ENCODE data around the gene FSIP2.
"Not testable (repeated sequence)": the region's sequence is repeated elsewhere in the genome, so short reads cannot be mapped to it uniquely, and the experiment has no call there.

The FSIP2 gene

DNA sequence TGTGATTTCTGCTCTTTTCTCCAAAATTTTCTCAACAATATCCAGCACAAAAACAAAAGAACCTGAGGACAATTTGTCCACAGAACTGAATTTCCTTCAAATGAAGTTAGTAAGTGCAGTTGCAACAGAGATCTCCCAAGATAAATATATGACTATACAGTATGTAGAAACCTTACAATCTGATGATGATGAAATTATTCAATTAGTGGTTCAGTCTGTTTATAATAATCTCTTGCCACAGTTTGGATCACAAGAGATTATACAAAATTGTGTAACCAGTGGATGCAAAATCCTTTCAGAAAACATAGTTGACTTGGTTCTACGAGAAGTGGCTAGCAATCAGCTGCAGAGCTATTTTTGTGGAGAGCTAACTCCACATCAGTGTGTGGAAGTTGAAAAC, 68.7 kb downstream of the FSIP2 start:
- DNase-seq (ENCODE audit: low read depth) = no peak

DNA sequence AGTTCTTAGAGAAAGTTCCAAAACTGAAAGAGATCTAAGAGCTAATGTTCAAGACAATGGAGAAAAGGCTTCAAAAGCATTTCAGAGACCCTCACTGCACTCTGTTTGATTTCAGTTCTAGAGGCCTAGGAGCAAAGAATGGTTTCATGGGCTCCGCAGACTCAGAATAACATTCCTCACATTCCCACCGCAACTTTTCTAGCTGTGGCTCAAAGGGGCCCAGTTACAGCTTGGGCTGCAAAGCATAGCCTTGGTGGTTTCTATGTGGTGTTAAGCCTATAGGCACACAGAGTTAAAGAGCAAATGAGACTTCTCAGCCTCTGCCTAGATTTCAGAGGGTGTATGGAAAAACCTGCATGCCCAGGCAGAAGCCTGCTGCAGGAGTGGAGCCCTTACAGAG, 73.0 kb downstream of the FSIP2 start:
- no peak for DNase-seq (ENCODE audit: low read depth)

DNA sequence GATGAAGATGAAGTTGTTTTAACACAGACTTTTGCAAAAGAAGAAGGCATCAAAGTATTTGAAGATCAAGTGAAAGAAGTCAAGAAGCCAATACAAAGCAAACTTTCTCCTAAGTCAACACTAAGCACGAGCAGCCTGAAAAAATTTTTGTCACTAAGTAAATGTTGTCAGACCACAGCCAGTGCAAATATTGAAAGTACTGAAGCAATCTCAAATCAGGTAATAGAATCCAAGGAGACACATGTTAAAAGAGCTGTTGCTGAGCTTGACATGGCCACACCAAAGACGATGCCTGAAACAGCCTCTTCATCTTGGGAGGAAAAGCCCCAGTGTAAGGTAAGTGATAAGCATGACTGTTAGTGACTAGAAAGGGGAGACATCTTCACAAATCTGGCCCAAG, 75.1 kb downstream of the FSIP2 start:
- DNase-seq (ENCODE audit: low read depth) = no peak

DNA sequence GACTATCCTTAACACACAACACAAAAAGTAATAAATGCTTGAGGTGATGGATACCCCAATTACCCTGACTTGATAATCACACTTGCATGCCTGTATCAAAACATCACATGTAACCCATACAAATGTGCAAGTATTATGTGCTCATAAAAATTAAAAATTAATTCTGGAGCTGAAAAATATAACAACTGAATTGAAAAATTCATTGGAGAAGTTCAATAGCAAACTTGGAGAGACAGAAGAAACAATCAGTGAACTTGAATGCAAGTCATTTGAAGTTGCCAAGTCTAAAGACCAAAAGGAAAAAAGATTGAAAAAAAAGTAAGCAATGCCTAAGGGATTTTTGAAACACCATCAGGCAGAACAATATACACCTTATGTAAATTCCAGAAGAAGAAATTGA, 79.4 kb downstream of the FSIP2 start:
- no peak for DNase-seq (ENCODE audit: low read depth)

DNA sequence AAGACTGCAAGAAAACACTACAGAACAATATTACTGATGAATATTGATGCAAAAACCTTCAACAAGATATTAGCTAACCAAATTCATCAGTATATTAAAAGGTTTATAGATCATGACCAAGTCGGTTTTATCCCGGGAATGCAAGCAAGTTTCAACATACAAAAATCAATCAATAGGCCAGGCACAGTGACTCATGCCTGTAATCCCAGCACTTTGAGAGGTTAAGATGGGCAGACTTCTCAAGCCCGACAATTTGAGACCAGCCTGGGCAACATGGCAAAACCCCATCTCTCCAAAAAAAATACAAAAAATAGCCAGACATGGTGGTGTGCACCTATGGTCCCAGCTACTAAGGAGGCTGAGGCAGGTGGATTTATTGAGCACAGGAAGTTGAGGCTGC, 82.9 kb downstream of the FSIP2 start:
- DNase-seq (ENCODE audit: low read depth) = no peak

DNA sequence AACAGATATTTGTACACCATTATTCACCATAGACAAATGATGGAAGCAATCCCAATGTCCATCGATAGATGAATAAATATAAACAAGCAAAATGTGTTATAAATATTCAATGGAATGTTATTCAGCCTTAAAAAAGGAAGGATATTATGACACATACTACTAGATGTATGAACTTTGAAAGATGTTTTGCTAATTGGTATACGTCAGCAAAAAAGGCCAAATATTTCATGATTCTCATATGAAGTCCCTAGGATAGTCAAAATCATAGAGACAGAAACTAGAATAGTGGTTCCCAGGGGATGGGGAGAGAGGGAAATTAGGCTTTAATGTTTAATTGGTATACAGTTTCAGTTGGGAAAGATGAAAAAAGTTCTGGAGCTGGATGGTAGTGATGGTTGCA, 85.2 kb downstream of the FSIP2 start:
- no peak for DNase-seq (ENCODE audit: low read depth)

DNA sequence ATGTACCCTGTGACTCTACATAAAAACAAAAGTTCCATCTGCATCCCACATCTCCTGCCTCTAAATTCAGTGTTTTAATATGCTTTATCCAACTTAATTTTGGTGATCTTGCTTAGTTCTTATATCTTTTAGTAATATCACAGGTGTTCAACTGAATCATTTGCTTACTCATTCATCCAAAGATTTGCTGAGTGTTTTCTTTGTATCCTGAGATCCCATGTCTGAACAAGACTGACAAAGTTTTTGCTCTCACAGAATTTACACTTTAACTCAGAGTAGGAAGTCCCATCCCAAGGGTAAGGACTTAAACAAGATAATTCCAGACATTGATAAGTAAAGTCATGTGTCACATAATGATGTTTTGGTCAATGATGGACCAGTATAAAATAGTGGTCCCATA, 87.0 kb downstream of the FSIP2 start:
- no peak for DNase-seq (ENCODE audit: low read depth)

DNA sequence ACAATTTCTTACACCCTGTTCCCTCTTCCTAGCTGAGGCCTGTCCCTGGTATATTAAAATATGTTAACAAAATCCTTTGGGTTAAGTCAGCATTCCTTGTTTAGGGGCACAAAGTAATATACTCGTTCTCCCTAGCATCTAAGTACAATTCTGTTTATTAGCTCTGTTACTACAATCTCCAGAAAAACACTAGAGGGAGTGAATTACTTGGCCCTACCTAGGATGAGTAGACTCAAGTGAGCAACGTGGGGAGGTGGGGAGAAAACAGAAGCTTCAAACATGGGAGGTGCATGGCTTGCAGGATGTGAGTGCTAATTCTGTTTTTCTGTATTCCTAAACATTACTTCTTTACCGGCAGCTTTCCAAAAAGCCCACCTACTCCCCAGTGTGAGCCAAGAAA, 89.7 kb downstream of the FSIP2 start:
- no peak for DNase-seq (ENCODE audit: low read depth)

DNA sequence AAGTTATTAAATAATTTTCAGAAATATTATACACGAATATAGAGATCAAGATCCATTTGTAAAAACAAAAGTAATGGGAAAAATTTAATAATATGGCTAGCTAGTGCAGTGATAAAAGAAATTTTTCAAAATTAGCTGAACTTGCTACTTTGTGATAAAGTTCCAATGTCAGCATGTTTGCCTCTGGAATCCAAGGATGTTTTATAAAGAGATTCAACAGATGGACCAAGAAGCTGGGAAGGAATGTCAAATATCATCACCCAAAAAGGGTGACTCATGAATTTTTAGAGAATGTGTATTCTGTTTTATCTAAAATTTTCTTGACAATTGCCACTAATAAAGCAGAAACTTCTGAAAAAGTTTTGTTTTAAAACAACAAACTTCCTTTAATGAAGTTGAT, 95.3 kb downstream of the FSIP2 start:
- no peak for DNase-seq (ENCODE audit: low read depth)

DNA sequence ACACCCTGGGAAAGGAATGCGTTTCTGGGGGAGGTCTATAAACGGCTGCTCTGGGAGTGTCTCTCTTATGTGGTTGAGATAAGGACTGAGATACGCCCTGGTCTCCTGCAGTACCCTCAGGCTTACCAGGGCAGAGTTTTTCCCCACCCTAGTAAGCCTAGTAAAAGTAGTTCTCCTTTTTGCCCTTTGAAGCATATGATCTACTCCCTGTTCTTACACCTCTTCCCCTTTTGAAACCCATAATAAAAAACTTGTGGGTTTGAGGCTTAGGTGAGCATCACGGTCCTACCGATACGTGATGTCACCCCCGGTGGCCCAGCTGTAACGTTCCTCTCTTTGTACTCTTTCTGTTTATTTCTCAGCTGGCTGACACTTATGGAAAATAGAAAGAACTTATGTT, 97.4 kb downstream of the FSIP2 start:
- DNase-seq (ENCODE audit: low read depth) = no peak

DNA sequence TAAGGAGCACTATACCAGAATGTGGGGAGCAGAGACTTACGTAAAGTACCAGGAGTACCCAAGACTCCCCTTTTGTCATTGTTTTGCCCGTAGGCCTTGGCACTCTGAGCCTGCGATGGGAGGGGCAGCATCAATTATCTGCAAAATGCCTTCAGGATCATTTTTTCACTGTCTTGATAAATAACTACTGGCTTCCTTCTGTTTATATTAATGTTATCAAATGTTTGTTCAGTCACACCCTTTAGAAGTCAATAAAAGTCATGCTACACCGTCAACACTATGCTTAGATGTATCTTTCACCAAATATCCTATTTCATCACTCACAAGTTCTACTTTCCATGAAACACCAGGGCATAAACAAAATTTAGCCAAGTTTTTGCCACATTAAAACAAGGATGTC, 116.3 kb downstream of the FSIP2 start:
- DNase-seq (ENCODE audit: low read depth) = no peak

DNA sequence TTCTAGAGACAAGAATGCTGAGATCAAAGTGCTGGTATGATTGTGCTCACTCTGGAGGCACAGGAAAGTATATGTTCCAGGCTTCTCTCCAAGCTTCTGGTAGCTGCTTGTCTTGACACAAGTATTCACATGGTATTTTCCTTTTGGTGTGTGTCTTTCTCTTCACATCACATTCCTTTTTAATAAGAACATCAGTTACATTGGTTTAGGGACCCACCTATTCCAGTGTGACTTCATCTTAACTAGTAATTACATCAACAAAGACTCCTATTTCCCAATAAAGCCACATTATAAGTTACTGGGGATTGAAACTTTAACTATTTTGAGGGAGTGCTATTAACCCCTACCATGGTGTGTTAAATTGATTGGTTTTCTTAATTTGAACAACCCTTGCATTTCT, 119.1 kb downstream of the FSIP2 start:
- DNase-seq (ENCODE audit: low read depth) = no peak

DNA sequence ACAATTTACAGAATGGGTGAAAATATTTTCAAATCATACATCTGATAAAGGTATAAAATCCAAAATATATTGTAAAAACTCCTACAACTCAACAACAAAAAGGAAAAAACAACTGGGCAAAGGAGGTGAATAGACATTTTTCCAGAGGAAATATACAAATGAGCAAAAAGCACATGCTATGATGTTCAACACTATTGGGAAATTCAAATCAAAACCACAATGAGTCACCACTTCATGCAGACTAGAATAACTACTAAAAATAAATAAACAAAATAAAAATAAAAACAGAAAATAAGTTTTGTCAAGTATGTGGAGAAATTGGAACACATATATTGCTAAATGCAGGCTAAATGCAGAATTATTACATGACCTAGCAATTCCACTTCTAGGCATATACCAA, 120.9 kb downstream of the FSIP2 start:
- no peak for DNase-seq (ENCODE audit: low read depth)

DNA sequence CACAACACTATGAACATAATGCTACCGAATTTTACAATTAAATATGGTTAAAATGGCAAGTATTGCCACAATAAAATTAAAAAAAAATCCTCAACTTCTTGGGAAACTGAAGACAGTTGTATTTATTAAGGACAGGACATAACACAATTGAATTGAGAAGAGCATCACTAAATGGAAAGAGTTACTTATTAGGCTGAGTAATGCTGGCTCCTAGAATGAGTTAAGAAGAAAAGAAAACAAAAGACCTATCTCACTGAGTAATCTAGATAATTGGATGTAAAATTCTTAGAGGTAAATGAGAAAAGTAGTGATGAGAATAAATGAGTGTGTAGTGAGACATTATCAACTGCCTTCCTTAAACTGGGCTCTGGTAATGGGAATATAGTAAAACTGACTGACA, 121.7 kb downstream of the FSIP2 start:
- DNase-seq (ENCODE audit: low read depth) = no peak

DNA sequence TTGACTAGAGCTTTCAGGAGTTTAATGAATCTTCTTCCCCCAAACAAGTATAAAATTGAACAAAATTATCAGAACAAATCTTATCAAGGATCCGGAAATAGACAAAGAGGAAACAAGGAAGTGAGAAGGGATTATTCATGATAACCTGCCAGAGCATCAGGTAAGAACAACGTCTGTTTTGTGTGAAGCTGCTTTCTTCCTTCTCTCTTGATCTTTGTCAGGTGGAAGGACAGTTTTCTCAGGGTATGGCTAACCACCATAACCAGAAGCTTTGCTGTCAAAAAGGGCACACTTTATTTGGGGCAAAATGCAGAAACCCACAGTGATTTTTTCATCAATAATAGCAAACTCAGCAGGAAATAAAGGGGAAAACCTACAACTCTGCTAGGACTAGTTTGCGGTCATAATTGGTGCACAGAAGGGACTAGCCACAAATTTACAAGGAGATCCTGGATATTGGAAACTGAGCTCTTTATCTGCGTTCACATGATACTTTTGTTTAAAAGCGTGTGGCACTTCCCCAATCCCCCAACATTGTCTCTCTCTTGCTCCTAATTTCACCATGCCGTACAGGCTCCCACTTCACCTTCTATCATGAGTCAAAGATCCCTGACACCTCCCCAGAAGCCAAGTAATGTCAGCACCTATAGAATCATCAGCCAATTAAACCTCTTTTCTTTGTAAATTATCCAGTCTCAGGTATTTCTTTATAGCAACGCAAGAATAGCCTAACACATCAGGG, 124.2 kb downstream of the FSIP2 start:
- DNase-seq (ENCODE audit: low read depth) = no peak

DNA sequence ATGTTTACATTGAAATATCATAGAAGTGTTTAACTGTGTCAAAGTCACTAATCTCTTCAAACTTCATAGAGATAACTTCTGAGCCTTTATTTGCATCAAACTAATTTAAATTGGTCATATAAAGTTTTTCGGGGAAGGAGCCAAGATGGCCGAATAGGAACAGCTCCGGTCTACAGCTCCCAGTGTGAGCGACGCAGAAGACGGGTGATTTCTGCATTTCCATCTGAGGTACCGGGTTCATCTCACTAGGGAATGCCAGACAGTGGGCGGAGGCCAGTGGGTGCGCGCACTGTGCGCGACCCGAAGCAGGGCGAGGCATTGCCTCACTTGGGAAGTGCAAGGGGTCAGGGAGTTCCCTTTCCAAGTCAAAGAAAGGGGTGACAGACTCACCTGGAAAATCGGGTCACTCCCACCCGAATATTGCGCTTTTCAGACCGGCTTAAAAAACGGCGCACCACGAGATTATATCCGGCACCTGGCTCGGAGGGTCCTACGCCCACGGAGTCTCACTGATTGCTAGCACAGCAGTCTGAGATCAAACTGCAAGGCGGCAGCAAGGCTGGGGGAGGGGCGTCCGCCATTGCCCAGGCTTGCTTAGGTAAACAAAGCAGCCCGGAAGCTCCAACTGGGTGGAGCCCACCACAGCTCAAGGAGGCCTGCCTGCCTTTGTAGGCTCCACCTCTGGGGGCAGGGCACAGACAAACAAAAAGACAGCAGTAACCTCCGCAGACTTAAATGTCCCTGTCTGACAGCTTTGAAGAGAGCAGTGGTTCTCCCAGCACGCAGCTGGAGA, 126.1 kb downstream of the FSIP2 start:
- not testable (repeated sequence) for DNase-seq (ENCODE audit: low read depth)

DNA sequence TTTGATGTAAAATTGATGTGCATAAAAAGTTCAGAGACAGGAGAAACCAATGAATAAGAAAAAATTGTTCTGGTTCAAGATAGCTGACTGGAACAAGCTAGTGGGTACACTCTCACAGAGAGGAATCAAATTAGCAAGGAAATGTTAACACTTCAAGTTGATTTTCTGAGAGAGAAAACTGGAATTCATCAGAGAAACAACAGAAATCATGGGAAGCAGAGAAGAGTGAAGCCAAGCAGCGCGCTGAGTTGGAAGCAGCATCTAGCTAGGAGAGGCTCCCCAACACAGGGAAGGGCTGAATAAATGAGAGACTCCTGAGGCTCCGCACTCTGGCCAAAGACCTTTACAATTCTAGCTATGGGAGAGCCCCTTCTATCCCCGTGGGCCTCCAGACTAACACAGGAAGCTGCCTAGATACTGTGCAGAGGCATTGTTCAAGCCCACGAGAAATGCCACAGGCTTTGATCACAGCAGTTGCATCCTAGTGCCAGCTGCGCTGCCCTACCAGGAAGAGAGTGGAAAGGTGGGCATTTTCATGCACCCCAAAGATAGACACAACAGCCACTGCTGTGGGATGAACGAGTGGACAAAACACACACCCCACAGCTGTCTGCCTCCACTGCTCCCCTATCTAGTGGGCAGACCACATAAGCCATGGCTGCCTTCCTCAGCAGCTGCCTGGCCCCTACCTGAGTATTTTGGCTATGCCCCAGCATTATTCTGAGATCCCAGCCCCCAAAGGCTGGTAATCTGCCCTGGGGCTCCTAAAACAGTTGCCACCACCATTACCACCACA, 136.7 kb downstream of the FSIP2 start:
- no peak for DNase-seq (ENCODE audit: low read depth)

DNA sequence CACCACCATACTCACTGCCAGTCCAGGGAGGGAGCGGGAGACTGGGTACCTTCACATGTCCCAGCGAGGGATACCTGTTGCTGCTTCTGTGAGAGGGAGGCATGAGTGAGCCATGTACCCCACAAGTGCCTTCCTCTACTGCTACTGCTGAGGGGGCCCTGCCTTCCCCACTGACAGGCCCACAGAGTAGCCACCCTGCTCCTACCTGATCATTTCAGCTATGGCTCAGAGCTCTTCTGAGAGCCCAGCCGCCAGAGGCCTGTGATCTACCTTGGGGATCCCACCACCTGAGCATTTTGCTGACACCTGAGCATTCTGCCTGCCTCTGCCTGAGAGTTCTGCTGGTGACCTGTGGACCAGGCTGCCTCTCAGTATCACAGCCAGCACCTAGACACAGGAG, 137.6 kb downstream of the FSIP2 start:
- no peak for DNase-seq (ENCODE audit: low read depth)

DNA sequence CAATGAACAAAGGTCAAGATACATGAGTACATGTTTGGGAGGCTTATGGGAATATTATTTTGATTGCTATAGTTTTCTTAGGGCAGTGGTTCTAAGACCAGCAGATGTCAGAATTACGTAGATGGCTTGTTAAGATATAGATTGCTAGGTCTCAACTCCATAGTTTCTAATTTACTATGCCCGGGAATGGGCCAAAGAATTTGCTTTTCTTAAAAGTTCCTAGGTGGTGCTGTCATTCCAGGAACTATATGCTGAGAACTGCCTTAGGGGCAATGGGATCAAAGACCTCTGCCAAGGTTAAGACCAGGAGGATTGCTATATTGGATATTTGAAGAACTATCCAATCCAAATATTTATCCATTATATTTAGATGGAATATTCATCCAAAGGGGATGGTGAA, 141.8 kb downstream of the FSIP2 start:
- no peak for DNase-seq (ENCODE audit: low read depth)

All from GM04504 (cell line).